HG03575 (cell line): Measurements from ENCODE around the gene ARHGAP18.
"Not testable (repeated sequence)": the region's sequence is repeated elsewhere in the genome, so short reads cannot be mapped to it uniquely, and the experiment has no call there.

Experiments used
- ATAC-seq: cut with Tn5 transposase; IDR thresholded peaks from one replicate; pipeline ENCODE4 v1.9.1; 2021; ENCODE audit not compliant: unreplicated experiment, insufficient number of reproducible peaks, low FRiP score; ENCODE audit errors: extremely low read depth

The ARHGAP18 gene

DNA sequence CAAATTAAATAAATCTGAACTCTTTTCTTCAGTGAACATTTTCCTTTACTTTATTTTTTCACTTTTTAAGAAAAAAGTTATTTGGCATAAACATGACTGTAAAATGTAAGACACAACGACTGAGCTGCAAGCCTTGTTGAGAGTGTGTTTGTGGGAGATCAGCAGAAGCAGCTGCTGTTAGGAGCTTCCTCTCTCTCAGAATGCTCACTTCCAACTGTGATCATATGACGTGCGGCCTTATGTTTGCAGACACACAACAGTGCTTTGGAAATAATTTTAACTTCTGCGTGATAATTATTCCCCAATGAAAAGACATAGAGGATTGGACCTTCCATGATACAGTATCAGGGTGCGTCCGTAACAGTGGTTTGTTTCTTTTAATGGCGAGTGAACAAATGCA is 104.0 kb downstream of the ARHGAP18 start:
- no peak for ATAC-seq

DNA sequence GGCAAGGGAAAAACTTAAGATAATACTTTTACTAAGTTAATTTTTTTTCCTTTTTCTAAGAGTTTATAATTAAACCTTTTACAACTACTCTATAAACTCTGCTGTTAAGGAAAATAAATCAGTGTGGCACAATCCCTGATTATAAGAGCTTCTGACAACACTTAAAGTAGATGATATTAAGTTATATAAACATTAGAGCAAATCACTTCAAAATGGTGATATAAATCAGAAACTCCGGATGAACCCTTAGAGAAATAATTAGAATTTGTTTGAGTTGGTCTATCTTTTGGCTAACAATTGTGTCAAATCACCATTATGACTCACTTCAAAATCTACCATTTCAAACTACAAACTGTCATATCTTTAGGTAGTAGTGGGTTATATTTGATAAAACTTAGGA is 104.9 kb downstream of the ARHGAP18 start:
- ATAC-seq = no peak

DNA sequence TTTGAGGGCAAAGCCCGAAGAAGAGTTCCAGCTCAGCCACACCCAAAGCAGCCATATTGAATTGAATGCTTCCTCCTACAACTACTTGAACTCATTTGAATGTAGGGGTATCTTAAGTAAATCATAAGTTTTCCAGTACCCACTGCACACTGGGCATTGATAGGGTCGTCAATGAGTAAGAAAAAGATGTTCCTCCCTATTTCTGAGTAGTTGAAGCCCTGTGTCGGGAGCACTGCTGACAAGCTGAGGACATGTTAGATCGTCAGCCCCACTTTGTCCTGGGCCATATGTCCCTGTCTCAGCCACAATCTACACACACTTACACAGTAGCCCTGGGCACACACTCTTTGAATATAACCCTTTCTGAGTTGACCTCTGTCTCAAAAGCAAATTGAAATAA is 105.7 kb downstream of the ARHGAP18 start:
- no peak for ATAC-seq

DNA sequence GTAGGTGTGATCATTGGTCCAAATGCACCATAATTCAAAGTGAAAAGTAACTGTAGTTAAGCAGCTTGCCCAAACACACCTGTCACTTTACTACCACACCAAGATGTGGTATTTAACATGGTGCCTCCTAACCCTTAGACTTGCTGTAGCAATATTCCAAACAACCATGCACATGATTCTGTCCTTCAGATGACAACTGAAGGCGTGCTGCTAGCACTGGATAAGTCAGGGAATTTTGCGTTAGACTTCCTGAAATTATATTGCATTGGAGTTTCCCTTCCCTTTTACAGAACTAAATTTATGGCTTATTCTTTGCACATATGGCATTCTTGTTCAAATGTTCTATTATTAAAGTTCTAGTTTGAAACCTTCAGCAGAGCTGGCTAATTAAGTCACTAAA is 106.2 kb downstream of the ARHGAP18 start:
- no peak for ATAC-seq

DNA sequence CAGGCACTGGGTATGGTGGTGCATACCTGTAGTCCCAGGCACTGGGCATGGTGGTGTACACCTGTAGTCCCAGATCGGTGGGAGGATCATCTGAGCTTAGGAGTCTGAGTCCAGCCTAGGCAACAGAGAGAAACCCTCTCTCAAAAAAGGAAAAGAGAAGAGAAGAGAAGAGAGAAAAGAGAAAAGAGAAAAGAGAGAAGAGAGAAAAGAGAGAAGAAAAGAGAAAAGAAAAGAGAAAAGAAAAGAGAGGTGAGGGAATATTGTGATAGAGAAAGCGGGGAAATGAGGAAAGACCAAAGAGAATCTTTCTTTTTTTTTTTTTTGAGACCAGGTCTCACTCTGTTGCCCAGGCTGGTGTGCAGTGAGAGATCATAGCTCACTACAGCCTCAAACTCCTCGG is 108.7 kb downstream of the ARHGAP18 start:
- ATAC-seq = no peak

DNA sequence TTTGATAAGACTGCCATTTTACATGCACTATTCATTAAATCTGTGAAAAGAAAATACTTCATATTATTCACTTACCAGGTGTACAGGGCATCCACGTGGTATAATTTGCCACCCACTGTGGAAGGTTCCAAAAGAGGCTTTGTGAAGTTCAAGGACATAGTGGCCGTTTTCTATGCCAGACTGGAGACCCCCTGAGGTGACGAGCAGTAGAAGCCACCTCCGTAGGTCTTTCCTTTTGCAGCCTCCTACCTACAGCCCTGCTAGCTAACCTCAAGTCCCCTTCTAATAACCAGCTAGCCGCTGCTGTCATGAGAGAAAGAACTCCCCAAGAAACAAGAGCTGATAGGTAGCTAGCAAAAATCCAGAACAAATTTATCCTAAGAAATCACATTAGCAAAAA is 110.5 kb downstream of the ARHGAP18 start:
- no peak for ATAC-seq

DNA sequence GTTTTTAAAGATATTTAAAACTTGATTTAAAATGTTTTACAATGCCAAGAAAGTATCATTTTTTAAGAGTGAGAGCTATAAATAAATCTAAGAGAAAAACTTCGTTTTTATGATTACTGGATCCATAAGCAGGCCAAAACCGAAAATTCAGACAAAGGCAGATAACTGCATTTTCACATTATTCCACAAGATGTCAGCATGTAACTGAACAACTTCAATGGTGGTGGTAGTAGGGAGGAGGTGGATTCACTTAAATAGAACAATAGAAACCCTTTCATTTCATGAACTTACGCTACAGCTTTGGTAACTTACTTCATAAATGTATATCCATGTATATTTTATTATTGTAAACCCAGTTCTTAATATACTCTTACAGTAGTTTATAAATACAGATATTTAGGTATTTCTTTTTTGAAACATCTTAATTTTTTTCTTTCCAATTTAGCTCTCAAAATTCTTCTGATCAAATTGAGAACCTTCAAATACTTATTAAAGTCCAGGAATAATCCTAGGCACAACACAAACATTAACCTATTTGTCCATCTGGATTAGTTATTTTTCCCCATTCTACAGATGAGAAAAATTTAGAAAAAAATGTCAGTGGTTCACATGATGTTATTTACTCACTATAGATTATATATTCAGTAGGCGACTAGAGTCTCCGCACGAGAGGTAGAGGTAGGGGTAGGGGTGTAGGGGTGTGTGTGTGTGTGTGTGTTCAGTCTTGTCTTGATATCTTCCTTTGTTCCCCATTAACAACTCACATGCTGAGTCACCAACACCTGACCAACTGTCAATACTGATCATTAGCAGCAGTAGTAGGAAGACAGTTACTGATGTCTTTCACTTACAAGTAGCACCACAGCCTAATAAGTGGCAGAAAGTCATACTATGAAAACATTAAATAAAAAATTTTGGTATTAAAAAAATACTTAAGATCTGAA is 111.5 kb downstream of the ARHGAP18 start:
- ATAC-seq = no peak

DNA sequence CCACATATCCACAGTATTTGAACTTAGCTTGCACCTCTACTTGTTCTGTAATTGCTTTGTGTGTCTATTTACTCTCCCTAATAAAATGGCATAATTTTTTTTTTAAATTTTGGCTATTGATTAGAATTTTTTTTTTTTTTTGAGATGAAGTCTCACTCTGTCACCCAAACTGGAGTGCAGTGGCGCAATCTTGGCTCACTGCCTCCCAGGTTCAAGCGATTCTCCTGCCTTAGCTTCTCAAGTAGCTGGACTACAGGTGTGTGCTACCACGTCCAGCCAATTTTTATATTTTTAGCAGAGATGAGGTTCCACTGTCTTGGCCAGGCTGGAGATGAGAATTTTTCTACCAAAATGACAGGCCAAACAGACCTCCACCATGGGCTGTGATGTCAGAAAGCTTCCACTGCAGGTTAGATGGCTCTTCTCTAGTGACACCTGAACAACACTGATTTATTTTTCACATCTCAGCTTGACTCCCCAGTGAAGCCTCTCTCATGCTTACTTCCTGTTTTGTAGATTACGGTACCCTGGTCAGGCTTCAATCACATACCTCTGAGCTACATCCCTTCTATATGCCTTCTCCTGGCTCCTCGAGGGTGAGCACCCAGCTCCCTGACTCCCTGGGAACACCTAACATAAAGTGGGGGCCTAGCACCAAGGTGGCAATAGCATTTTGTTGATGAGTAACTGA is 112.8 kb downstream of the ARHGAP18 start:
- ATAC-seq = no peak

DNA sequence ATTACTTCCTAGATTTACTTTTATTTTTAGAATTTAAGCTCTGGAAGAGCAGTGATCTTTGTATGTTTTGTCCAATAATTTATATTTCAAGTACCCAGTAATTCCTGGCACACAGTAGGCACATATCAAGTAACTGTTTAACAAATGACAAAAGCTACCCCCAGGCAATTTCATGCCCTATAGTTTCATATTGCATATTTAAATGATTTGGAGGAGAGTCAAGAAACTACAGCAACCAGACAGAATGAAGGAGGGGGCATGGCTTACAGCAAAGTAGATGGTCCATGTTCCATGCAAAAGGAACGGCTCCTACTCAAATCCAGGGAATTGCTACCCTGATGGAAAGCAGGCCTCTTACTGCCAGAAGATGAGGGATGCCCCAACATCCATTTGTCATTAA is 113.5 kb downstream of the ARHGAP18 start:
- no peak for ATAC-seq

DNA sequence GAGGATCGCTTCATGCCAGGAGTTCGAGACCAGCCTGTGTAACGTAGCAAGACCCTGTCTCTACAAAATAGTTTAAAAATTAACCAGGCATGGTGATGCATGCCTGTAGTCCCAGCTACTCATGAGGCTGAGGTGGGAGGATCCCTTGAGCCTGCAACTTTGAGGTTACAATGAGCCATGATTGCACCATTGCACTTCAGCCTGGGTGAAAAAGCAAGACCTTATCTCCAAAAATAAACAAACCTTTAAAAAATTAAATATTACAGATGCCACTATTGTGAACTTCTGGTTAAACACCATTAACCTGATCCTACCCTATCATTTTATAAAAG is 116.8 kb downstream of the ARHGAP18 start:
- no peak for ATAC-seq

DNA sequence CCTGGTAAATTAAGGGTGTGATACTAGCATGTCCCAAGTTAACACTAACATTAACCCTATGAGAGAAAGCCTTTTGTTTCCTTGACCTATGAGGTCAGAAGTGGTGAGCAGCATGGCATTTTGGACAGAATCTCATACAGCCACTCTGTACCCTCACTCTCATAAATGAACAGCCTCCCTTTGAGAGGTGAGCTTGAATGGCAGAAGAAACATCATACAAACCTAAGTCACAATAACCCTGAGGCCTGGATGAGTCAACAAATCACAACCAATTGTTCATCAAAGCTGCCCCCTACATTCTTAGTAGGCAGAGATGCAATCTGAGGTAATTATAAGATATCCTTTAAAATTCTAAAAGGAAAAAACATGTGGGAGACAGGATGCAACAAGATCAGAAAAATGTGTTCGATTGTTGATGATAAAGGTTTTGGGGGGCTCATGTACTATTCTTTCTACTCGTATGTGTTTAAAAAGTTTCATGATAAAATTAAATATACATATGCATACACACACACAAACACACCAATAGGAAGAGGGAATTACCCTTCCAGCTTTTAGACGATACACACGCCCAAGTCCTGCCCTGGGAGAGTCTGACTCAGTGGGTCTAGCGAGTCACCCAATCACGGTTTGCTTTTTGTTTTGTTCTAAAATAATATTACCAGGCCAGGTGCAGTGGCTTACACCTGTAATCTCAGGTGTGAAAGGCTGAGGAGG is 117.3 kb downstream of the ARHGAP18 start:
- no peak for ATAC-seq

DNA sequence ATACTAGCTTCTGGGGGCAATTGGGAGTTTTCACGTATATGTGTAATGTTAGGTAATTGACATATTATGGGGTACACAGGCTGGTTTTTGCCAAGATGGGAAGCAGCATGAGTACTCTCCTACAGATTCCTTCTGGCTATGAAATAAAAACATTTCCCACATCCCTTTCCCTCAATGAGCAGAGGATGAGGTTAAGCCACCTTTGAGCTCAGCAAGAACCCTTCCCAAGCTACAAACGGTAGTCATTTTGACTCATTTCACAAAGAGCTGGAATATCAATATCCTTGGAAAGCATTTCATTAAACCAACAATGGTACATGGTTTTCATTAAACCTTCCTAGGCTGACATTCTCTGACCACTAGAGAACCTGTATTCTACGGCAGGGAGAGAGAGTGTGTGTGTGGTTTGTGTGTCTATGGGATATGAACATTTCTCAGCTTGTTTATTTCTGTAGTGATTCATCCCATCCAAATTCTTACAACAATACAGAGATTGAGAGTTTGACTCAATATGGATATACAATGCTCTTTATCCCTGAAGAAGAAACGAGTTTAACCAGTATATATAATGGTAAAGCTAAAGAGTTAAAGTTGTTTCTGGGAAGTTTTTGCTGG is 119.5 kb downstream of the ARHGAP18 start:
- ATAC-seq = no peak

DNA sequence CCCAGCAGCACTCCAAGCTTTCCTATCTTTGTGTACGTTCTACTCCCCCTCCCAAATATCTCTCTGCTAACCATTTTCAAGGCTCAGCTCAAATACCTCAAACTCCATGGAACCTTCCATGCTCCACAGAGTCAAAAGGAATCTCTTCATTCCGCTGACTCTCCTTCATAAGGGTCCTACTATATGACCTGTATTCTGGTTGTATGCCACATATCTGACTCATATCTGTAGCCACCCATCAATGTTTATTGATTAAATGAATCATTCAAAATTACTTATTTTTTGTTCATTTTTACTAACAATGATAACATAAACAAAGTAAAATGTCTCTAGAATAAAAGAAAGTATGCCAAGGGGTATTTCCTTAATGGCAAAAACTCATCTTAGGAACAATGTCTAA is 123.2 kb downstream of the ARHGAP18 start:
- no peak for ATAC-seq

DNA sequence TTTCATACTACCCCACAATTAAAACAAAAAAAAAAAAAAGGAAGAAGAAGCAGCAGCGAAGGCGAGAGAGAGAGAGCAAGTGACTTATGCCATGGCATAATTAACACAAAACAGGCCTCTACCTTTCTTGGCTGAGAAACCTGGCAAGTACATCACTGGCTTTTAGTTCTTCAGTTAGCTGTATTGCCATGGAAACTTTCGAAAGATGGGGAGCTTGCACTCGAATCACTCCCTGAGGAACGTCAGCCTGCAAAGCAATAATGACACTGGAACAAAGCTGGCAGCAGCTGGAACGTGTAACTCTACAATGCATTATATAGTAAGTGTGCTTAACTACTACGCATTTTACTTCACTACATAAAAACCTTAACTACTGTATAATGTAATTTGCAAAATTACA is 126.1 kb downstream of the ARHGAP18 start:
- ATAC-seq = no peak

DNA sequence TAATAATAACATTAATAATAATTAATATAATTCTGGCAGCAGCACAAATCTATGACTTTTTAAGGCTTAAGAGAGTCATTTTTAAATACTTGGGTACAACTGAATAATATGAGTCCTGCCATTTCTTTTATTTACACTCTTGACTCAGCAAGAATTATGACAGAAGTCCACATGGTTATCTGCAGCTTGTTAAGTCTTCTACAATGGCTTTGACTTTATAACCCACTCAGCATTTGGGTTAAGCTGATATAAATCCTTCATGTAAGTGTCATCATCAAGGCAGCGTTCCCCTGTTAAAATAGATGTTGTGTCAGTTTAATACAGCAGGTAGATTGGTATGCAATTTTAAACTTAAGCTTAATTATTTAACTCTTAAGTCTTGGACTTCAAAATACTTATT is 131.7 kb downstream of the ARHGAP18 start:
- no peak for ATAC-seq

DNA sequence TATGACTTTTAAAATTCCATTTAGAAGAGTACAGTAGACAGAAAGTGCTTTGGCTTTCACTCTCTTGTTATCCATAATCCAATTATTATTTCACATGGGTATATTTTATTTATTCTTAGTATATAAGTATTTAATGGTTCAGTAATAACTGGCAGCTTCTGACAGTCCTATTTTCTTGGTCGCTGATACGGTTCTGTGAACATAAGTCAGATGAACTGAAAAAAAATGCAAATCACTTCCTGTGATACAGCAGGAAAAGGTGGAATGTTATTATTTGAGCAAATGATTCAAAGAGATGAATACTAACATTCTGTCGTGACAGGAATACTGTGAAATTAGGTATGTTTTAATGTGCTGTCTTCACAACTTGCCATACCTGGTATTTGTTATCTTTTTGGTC is 132.3 kb downstream of the ARHGAP18 start:
- ATAC-seq = no peak

DNA sequence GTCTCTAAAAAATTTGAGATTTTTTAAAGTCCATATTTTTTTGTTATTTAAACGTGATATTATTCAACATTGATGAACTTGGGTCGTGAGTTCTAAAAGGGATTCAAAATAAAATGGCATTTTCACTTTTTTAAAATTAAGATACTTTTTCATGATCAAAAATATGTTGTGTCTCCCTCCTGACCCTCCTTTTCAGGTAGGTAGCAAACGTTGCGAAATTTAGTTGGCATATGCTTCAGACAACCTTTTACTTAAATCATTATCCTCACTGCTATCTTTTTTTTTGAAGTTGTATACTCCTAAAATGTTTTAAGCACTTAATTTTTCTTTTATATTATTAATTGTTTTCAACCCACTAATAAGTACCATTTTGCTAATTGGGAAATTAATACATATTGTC is 133.5 kb downstream of the ARHGAP18 start:
- no peak for ATAC-seq

DNA sequence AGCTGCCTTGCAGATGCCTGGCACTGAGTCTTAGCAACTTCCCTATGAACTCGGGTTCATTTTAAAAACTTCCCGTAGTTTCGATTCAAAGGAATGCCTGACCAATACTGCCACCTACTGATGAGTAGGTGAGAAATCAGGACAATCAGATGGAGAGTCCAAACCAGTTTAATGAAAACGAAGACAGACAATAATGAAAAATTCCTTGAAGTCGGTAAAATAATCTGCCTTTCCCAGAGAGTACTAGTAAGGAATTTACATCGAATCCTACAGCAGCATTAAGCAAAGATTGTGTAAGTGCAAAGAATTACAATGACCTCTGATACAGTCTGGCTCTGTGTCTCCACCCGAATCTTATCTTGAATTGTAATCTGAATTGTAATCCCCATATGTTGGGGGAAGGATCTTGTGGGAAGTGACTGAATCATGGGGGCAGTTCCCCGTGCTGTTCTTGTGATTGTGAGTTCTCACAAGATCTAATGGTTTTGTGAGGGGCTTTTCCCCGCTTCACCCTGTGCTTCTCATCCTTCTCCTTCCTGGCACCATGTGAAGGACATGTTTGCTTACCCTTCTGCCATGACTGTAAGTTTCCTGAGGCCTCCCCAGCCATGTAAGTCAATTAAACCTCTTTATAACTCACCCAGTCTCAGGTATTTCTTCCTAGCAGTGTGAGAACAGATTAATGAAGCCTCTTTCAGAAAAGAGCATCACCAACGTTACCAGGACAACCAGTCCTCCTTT is 134.4 kb downstream of the ARHGAP18 start:
- ATAC-seq = no peak

DNA sequence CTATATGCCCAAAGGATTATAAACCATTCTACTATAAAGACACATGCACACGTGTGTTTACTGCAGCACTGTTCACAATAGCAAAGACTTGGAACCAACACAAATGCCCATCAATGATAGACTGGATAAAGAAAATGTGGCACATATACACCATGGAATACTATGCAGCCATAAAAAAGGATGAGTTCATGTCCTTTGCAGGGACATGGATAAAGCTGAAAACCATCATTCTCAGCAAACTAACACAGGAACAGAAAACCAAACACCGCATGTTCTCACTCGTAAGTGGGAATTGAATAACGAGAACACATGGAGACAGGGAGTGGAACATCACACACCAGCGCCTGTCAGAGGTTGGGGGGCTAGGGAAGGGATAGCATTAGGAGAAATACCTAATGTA is 135.4 kb downstream of the ARHGAP18 start:
- not testable (repeated sequence) for ATAC-seq
